ENCODE results near the gene PRR23E. TPM values are rescaled to one million over a fixed set of nuclear protein-coding genes. Genes with fewer than 3 reads are reported as not detected.

PRR23E gene
- total RNA-seq, 2 experiments from 2014 or later = not detected

- H3K36me3 Mint-ChIP-seq (ENCODE audit: low read depth) = no peaks in the 10 kb centered on the region
- H3K27me3 Mint-ChIP-seq = no peaks in the 10 kb centered on the region
- ChIA-PET POLR2A (no interaction called here), CTCF (interaction anchor here (0.7 to 0.8 kb wide), 2 partner anchors 56 to 115 kb away, joined by 3 read pairs; no protein-coding TSS in a partner anchor)
- DNase-seq (no peak), ATAC-seq (no peak)
- H3K9me3 Mint-ChIP-seq (ENCODE audit: low read depth) = peaks cover 7% of the 10 kb centered on the region
- intact Hi-C loops (cut with DNase I, micrococcal nuclease) = no loop called here
- no peak overlapping the region for H3K27ac Mint-ChIP-seq
- H3K4me1 Mint-ChIP-seq = no peaks in the 10 kb centered on the region
- H3K4me3 Mint-ChIP-seq = no peak overlapping the region
Measured at GRCh38 chr3:127206611-127207516, 13.9 kb downstream of the PRR23E start.

DNA sequence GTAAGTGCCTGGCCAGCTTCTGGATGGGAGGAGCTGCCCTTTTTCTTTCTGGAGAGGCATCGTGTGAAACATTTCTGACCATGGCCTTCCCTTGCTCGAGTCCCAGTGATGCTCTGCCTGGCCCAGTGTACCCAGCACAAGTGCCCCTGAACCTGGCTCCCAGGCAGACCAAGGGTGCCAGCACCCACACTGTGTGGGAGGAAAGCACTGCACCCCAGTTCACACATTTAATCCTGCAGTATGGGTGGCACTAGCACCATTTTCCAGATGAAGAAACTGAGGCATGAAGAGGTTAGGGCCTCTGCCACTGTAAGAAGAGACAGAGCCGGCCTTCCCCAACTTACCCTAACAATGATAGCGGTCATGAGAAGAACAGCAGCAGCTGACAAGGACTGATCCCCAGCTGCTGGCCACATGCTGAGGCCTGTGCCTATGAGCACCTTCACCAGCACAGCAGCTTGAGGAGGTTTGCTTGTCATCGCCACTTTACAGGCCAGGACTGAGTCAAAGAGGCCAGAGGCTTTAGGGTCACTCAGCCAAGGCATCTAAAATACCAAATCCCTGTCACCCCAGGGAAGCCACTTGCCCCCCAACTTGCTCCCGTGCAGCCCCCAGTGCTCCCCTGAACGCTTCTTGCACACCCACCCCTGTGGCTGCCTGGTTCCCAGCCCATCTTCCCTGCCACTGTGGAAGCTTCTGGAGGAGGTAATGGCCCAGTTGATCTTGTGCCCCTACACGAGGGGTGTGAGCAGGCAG, 15.0 kb downstream of the PRR23E start:
- Mint-ChIP-seq H3K9me3 (ENCODE audit: low read depth) (peaks cover 1% of the 10 kb centered on the region), H3K4me3 (no peak overlapping the region), H3K36me3 (ENCODE audit: low read depth) (no peaks in the 10 kb centered on the region), H3K27me3 (peaks cover 3% of the 10 kb centered on the region), H3K27ac (no peak overlapping the region), H3K4me1 (no peaks in the 10 kb centered on the region)
- ATAC-seq (no peak), DNase-seq (no peak)
- ChIA-PET POLR2A (no interaction called here), CTCF (interaction anchor here (0.8 kb wide), 1 partner anchor 57 kb away, joined by 3 read pairs; no protein-coding TSS in a partner anchor)
- intact Hi-C loops (cut with DNase I, micrococcal nuclease) = no loop called here

DNA sequence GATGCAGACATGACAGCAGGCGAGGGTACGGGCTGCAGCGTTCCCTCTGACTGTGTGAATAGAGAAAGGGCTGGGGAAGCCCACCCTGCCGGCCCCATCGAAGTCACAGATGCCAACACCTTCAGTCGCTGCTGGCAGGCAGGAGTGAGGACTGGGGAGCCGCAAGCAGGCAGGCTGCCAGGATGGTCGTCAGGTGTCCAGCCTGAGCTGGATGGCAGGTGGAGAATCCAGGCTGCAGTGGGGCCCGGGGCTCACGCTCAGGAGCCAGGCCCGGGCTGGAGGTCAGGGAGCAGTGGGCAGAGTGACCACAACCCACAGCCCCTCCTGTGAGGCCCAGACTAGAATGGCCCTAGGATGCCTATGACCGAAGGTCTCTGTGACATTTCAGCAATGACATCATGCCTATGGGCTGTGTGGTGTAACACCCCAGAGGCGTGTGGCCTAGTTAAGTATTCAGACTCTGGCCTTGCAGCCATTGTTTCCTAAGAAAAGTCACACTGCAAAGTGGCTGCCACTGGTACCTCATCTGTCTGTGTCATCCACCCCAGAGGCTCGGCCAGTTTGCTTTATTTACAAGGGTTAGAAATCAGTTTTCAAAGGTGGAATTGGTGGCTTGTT, 15.7 kb downstream of the PRR23E start:
- DNase-seq (no peak), ATAC-seq (no peak)
- no peaks in the 10 kb centered on the region for H3K36me3 Mint-ChIP-seq (ENCODE audit: low read depth)
- H3K9me3 Mint-ChIP-seq (ENCODE audit: low read depth) = no peaks in the 10 kb centered on the region
- H3K27ac Mint-ChIP-seq = no peak overlapping the region
- POLR2A ChIA-PET = no interaction called here
- intact Hi-C loops (cut with DNase I, micrococcal nuclease) = no loop called here
- H3K4me3 Mint-ChIP-seq = no peak overlapping the region
- CTCF ChIA-PET = no interaction called here
- no peaks in the 10 kb centered on the region for H3K4me1 Mint-ChIP-seq
- peaks cover 3% of the 10 kb centered on the region for H3K27me3 Mint-ChIP-seq

DNA sequence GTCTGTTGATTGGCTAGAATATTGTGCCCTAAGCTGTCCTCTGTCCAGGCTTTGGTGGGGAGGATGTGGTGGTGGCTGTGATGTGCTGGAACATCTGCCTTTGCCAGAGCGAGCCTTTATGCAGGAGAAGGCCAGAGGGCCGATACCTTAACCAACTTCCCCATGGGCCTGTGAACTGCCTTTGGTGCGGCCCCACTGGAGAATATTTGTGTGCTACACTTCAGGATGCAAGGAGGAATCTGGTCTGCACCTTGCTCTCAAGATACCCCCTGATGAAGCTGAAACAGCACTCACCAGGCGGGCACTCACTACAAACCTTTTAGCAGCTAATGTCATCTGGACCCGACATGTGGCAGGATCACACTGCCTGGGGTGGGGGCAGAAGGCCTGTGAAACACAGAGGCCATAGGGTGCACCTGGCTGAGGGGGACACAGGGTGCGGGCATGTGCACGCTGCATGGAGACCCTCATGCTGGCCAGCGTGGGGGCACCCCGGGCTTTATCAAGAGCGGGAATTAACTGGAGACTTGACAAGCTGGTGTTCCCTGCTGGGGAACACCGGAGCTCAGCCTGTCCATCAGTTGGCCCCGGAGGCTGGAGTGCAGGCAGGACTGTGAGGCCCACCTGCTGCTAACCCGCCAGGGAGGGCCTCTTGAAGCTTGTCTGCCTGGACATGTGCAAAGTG, 16.4 kb downstream of the PRR23E start:
- POLR2A ChIA-PET = no interaction called here
- no peak for DNase-seq
- Mint-ChIP-seq H3K27me3 (peaks cover 3% of the 10 kb centered on the region), H3K36me3 (ENCODE audit: low read depth) (no peaks in the 10 kb centered on the region), H3K4me1 (no peaks in the 10 kb centered on the region), H3K9me3 (ENCODE audit: low read depth) (no peaks in the 10 kb centered on the region), H3K4me3 (no peak overlapping the region), H3K27ac (no peak overlapping the region)
- no peak for ATAC-seq
- intact Hi-C loops (cut with DNase I, micrococcal nuclease) = no loop called here
- CTCF ChIA-PET = interaction anchor here (0.6 kb wide), 1 partner anchor 90 kb away, joined by 4 read pairs; no protein-coding TSS in a partner anchor

- ChIA-PET POLR2A (no interaction called here), CTCF (interaction anchor here (0.6 kb wide), 1 partner anchor 91 kb away, joined by 4 read pairs; no protein-coding TSS in a partner anchor)
- ATAC-seq = no peak
- H3K4me3 Mint-ChIP-seq = no peak overlapping the region
- no peaks in the 10 kb centered on the region for H3K36me3 Mint-ChIP-seq (ENCODE audit: low read depth)
- H3K4me1 Mint-ChIP-seq = peaks cover 7% of the 10 kb centered on the region
- no peak overlapping the region for H3K27ac Mint-ChIP-seq
- H3K9me3 Mint-ChIP-seq (ENCODE audit: low read depth) = no peaks in the 10 kb centered on the region
- intact Hi-C loops (cut with DNase I, micrococcal nuclease) = no loop called here
- DNase-seq = no peak
- peaks cover 10% of the 10 kb centered on the region for H3K27me3 Mint-ChIP-seq
Measured at GRCh38 chr3:127209840-127210653, 17.1 kb downstream of the PRR23E start.

DNA sequence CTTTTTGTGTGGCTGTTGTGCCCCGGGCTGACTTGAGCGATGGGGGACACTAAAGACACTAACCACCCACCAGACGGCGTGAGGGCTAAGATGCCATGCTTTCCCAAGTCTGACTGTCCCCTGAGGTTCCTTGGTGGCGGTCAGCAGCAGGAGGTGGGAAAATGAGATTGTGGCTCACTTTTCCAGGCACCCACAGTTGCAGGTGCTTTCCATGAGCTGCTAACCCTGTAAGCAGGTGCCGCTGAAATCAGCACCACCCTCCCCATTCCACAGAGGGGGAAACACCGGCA, 17.7 kb downstream of the PRR23E start:
- Mint-ChIP-seq H3K27ac (no peak overlapping the region), H3K27me3 (peaks cover 15% of the 10 kb centered on the region), H3K36me3 (ENCODE audit: low read depth) (no peaks in the 10 kb centered on the region), H3K4me1 (peaks cover 11% of the 10 kb centered on the region), H3K4me3 (no peak overlapping the region), H3K9me3 (ENCODE audit: low read depth) (no peaks in the 10 kb centered on the region)
- ChIA-PET CTCF (no interaction called here), POLR2A (no interaction called here)
- ATAC-seq (no peak), DNase-seq (no peak)
- intact Hi-C loops (cut with DNase I, micrococcal nuclease) = no loop called here

DNA sequence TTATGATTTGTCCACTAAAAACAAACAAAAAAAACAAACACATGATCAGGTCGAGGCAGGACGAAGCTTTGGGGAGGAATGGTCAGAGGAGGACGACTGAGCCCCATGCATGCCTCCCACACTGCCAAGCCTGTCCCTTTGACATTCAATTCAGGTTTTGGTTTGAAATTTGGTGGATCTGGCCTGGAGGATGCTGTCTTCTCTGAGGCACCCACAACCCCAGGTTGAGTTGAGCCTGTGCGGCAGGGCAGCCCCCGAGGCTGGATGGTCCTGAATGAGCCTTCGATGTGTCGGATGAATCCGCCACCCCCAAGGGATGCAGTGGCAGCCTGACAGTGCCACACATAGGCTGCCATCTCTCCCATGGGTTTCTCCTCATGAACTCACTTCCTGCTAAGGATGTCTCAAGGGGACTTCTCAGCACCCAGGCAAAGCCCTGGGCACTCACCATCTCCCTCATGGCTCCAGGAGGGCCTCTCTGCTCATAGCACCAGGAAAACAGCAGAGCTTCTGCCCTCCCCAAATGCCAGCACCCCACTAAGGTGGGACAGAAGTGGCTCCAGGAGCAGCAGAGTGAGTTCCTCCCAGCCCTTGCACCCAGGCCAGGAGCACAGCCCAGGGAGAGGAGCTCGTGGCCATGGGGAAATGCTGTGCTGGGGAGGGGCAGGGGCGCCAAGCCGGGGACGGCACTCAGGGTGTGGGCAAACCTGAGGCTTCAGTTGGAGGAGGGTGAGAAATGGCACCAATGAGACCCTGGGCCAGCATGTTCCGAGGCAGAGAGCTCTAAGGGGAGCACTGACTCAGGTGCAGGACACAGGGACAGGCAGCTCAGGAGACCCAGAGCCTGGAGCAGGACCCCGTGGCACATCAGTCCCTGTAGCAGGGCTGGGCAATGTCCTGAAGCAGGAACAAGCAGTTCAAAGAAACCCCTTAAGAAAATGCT, 18.5 kb downstream of the PRR23E start:
- no peaks in the 10 kb centered on the region for H3K9me3 Mint-ChIP-seq (ENCODE audit: low read depth)
- no peak overlapping the region for H3K4me3 Mint-ChIP-seq
- peaks cover 13% of the 10 kb centered on the region for H3K4me1 Mint-ChIP-seq
- POLR2A ChIA-PET = no interaction called here
- no peak for ATAC-seq
- intact Hi-C loops (cut with DNase I, micrococcal nuclease) = no loop called here
- DNase-seq = no peak
- H3K27me3 Mint-ChIP-seq = peaks cover 15% of the 10 kb centered on the region
- no peak overlapping the region for H3K27ac Mint-ChIP-seq
- no peaks in the 10 kb centered on the region for H3K36me3 Mint-ChIP-seq (ENCODE audit: low read depth)
- CTCF ChIA-PET = no interaction called here

DNA sequence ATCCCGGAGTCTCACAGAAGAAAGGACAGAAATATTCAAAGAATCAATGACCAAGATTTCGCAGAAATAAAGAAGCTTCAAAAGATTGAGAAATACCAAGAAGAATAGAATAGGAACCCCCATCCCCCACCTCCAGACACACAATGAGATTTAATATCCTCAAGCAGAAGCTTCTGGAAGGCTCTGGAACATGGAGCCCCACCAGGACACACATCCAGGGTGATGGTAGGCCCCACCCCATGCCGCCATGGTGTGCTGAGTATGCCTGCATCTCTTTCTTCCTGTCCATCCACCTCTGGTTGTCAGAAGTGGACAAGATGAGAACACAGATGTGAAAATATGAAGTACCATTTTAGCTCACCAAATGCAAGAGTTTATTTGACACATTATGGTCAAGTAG, 19.3 kb downstream of the PRR23E start:
- H3K9me3 Mint-ChIP-seq (ENCODE audit: low read depth) = no peaks in the 10 kb centered on the region
- DNase-seq (no peak), ATAC-seq (no peak)
- ChIA-PET CTCF (no interaction called here), POLR2A (no interaction called here)
- no peak overlapping the region for H3K4me3 Mint-ChIP-seq
- H3K4me1 Mint-ChIP-seq = peaks cover 13% of the 10 kb centered on the region
- intact Hi-C loops (cut with DNase I, micrococcal nuclease) = no loop called here
- no peak overlapping the region for H3K27ac Mint-ChIP-seq
- no peaks in the 10 kb centered on the region for H3K36me3 Mint-ChIP-seq (ENCODE audit: low read depth)
- H3K27me3 Mint-ChIP-seq = peaks cover 15% of the 10 kb centered on the region

GRCh38 chr3:127212711-127213110, 19.8 kb downstream of the PRR23E start:
- no peaks in the 10 kb centered on the region for H3K36me3 Mint-ChIP-seq (ENCODE audit: low read depth)
- H3K4me1 Mint-ChIP-seq = peaks cover 13% of the 10 kb centered on the region
- H3K9me3 Mint-ChIP-seq (ENCODE audit: low read depth) = no peaks in the 10 kb centered on the region
- H3K27me3 Mint-ChIP-seq = peaks cover 15% of the 10 kb centered on the region
- intact Hi-C loops (cut with DNase I, micrococcal nuclease) = no loop called here
- CTCF ChIA-PET = no interaction called here
- DNase-seq (no peak), ATAC-seq (no peak)
- H3K4me3 Mint-ChIP-seq = no peak overlapping the region
- POLR2A ChIA-PET = no interaction called here
- no peak overlapping the region for H3K27ac Mint-ChIP-seq

- POLR2A ChIA-PET = no interaction called here
- H3K4me1 Mint-ChIP-seq = peaks cover 13% of the 10 kb centered on the region
Measured at GRCh38 chr3:127213381-127213918, 20.5 kb downstream of the PRR23E start.

More at GRCh38 chr3:127213381-127213918, 20.5 kb downstream of the PRR23E start:
- Mint-ChIP-seq H3K27ac (no peak overlapping the region), H3K27me3 (peaks cover 15% of the 10 kb centered on the region), H3K36me3 (ENCODE audit: low read depth) (no peaks in the 10 kb centered on the region), H3K4me3 (no peak overlapping the region), H3K9me3 (ENCODE audit: low read depth) (no peaks in the 10 kb centered on the region)
- CTCF ChIA-PET = no interaction called here
- no peak for ATAC-seq
- DNase-seq = no peak
- intact Hi-C loops (cut with DNase I, micrococcal nuclease) = no loop called here
